GM19463 (cell line): Measurements from ENCODE around the gene LINC01488.

Source experiments
- ATAC-seq: cut with Tn5 transposase; IDR thresholded peaks from one replicate; pipeline ENCODE4 v1.9.1; 2021; ENCODE audit warnings: mild to moderate bottlenecking, moderate library complexity; ENCODE audit not compliant: unreplicated experiment

Gene LINC01488

GRCh38 chr11:69525516-69526452, 44.3 kb downstream of the LINC01488 start:
- no peak for ATAC-seq

GRCh38 chr11:69526453-69526810, 45.0 kb downstream of the LINC01488 start:
- no peak for ATAC-seq

GRCh38 chr11:69529001-69529400, 47.5 kb downstream of the LINC01488 start:
- ATAC-seq, result no peak

GRCh38 chr11:69530278-69531070, 49.0 kb downstream of the LINC01488 start:
- no peak for ATAC-seq

GRCh38 chr11:69531071-69531716, 49.7 kb downstream of the LINC01488 start:
- no peak for ATAC-seq

- ATAC-seq, result no peak
Measured at GRCh38 chr11:69531717-69532088, 50.2 kb downstream of the LINC01488 start.

GRCh38 chr11:69533296-69534165, 52.1 kb downstream of the LINC01488 start:
- no peak for ATAC-seq

- no peak for ATAC-seq
Measured at GRCh38 chr11:69534166-69534530, 52.7 kb downstream of the LINC01488 start.

- no peak for ATAC-seq
Measured at GRCh38 chr11:69535908-69536307, 54.4 kb downstream of the LINC01488 start.

GRCh38 chr11:69536406-69536805, 54.9 kb downstream of the LINC01488 start:
- no peak for ATAC-seq

GRCh38 chr11:69537126-69537525, 55.7 kb downstream of the LINC01488 start:
- ATAC-seq, result no peak

GRCh38 chr11:69537855-69538640, 56.6 kb downstream of the LINC01488 start:
- no peak for ATAC-seq

GRCh38 chr11:69538854-69539253, 57.4 kb downstream of the LINC01488 start:
- no peak for ATAC-seq

- no peak for ATAC-seq
Measured at GRCh38 chr11:69539416-69540117, 58.1 kb downstream of the LINC01488 start.

GRCh38 chr11:69540118-69541000, 58.9 kb downstream of the LINC01488 start:
- ATAC-seq, result no peak

GRCh38 chr11:69541001-69541285, 59.5 kb downstream of the LINC01488 start:
- no peak for ATAC-seq

GRCh38 chr11:69541501-69542313, 60.2 kb downstream of the LINC01488 start:
- no peak for ATAC-seq
